AG04450 (cell line): ENCODE results near the gene HMCES. TPM values are rescaled to one million over a fixed set of nuclear protein-coding genes. Genes with fewer than 3 reads are reported as not detected.

Experiments used
- CTCF ChIA-PET: fragments of 300-600, 350-600 bp; formaldehyde crosslinking; extraction: SDS; loops from one replicate; lab custom pipeline; 2022; ENCODE audit warnings: antibody characterized with exemption, inconsistent platforms; lab: Charles Lee
- POLR2A ChIA-PET: fragments of 350-600 bp; formaldehyde crosslinking; extraction: SDS; loops from one replicate; lab custom pipeline; 2021; ENCODE audit warnings: antibody characterized with exemption, inconsistent platforms; lab: Yijun Ruan, JAX
- DNase-seq: peaks from one replicate; pipeline ENCODE4 v3.0.0-alpha.2; 2011; ENCODE audit warnings: low read depth, low spot score
- H3K27ac ChIP-seq: one replicate; pipeline ENCODE4 v1.5.1; 2012; ENCODE audit warnings: low read depth, low read length, control low read depth
- H3K27me3 ChIP-seq: one replicate; pipeline ENCODE4 v1.6.0; 2012; ENCODE audit warnings: low read length; ENCODE audit not compliant: control insufficient read depth, insufficient read depth
- H3K4me3 ChIP-seq: 2 replicates; pipeline ENCODE4 v1.5.1; 2011; ENCODE audit warnings: mild to moderate bottlenecking, low read depth, low read length, control low read depth
- H3K9me3 ChIP-seq: 2 replicates; pipeline ENCODE4 v1.5.1; 2012; ENCODE audit warnings: low read length; ENCODE audit not compliant: control insufficient read depth, insufficient read depth
- polyA plus RNA-seq: library from polyadenylated mRNA; depleted of rRNA; stranded (reverse); fragments of >200 nt; gene quantifications from 2 replicates; pipeline ENCODE4 v1.2.3, GENCODE V29; 2011
- TF ChIP-seq, protein P1 (sequence below): IDR thresholded peaks from 2 replicates; pipeline ENCODE4 v1.5.1; 2011; ENCODE audit warnings: low read depth, low read length, control low read depth, inconsistent platforms

HMCES gene
- polyA plus RNA-seq, 1 experiment, result 19.9 TPM

GRCh38 chr3:129286081-129286480 is 7.4 kb downstream of the HMCES start:
- H3K27me3 ChIP-seq, result no peaks in the 10 kb centered on the region
- H3K9me3 ChIP-seq, result no peaks in the 10 kb centered on the region
- ChIA-PET POLR2A (no interaction called here), CTCF (no interaction called here)
- no peak overlapping the region for H3K27ac ChIP-seq
- H3K4me3 ChIP-seq, result no peak overlapping the region
- DNase-seq, result no peak
- TF ChIP-seq, protein P1, sequence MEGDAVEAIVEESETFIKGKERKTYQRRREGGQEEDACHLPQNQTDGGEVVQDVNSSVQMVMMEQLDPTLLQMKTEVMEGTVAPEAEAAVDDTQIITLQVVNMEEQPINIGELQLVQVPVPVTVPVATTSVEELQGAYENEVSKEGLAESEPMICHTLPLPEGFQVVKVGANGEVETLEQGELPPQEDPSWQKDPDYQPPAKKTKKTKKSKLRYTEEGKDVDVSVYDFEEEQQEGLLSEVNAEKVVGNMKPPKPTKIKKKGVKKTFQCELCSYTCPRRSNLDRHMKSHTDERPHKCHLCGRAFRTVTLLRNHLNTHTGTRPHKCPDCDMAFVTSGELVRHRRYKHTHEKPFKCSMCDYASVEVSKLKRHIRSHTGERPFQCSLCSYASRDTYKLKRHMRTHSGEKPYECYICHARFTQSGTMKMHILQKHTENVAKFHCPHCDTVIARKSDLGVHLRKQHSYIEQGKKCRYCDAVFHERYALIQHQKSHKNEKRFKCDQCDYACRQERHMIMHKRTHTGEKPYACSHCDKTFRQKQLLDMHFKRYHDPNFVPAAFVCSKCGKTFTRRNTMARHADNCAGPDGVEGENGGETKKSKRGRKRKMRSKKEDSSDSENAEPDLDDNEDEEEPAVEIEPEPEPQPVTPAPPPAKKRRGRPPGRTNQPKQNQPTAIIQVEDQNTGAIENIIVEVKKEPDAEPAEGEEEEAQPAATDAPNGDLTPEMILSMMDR, result no peak

DNA sequence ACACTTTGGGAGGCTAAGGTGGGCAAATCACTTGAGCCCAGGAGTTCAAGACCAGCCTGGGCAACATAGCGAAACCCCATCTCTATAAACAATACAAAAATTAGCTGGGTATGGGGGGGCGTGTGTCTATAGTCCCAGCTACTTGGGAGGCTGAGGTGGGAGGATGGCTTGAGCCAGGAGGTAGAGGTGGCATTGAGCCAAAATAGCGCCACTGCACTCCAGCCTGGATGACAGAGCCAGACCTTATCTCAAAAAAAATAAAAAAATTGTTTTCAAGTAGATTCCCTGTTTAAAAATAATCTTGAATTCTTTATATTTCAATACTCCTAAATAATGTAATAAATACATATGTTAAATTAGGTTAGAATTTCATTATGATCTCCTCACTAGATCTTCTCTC is 9.8 kb downstream of the HMCES start:
- H3K27ac ChIP-seq, result no peak overlapping the region
- no peak for DNase-seq
- H3K9me3 ChIP-seq, result no peaks in the 10 kb centered on the region
- no peaks in the 10 kb centered on the region for H3K27me3 ChIP-seq
- ChIA-PET CTCF (interaction anchor here (1.0 to 1.4 kb wide), 2 partner anchors 28 to 235 kb away, joined by 3 read pairs; a partner anchor contains a TSS), POLR2A (interaction anchor here (0.9 to 1.6 kb wide), 2 partner anchors 9 to 28 kb away, joined by 4 read pairs; a partner anchor contains a TSS)
- H3K4me3 ChIP-seq, result no peak overlapping the region
- TF ChIP-seq, protein P1, result no peak

DNA sequence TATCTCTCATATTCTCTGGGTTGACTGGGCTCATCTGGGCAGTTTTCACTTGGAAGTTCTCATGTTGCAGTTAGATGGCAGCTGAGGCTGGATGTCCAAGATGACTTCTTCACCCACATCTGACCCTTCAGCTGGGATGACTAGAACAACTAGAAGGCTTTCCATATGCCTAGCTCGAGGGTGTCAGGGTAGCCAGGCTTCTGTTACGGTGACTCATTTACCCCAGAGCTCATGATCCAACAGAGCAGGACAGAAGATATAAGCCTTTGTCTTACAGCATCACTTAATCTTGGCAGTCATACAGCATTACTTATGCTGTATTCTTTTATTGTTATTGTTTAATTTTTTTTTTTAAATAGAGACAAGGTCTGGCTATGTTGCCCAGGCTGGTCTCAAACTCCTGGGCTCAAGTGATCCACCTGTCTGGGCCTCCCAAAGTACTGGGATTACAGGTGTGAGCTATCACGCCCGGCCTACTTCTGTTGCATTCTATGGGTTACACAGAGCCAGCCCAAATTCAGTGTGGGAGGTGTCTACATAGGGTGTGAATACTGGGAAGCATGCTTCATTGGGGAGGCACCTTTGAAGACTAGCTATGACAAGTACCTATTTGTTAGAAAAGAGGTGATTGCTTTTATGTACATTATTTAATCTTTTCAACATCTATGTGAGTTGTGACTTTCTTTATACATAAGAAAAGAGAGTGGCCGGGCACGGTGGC is 10.7 kb downstream of the HMCES start:
- POLR2A ChIA-PET, result interaction anchor here (0.9 to 1.6 kb wide), 2 partner anchors 10 to 27 kb away, joined by 4 read pairs; a partner anchor contains a TSS
- no peak overlapping the region for H3K27ac ChIP-seq
- no peak for DNase-seq
- no peaks in the 10 kb centered on the region for H3K9me3 ChIP-seq
- TF ChIP-seq, protein P1, result no peak
- CTCF ChIA-PET, result interaction anchor here (1.0 to 1.4 kb wide), 2 partner anchors 27 to 236 kb away, joined by 3 read pairs; a partner anchor contains a TSS
- H3K4me3 ChIP-seq, result no peak overlapping the region
- H3K27me3 ChIP-seq, result no peaks in the 10 kb centered on the region

- Histone ChIP-seq H3K4me3 (no peak overlapping the region), H3K27ac (no peak overlapping the region), H3K27me3 (no peaks in the 10 kb centered on the region), H3K9me3 (no peaks in the 10 kb centered on the region)
- ChIA-PET POLR2A (interaction anchor here (0.5 to 0.6 kb wide), 2 partner anchors 8 to 9 kb away, joined by 4 to 5 read pairs; no protein-coding TSS in a partner anchor), CTCF (no interaction called here)
- TF ChIP-seq, protein P1, result no peak
- no peak for DNase-seq
These were observed 12.7 kb downstream of the HMCES start for GRCh38 chr3:129291236-129291886.

GRCh38 chr3:129295286-129295685 is 16.6 kb downstream of the HMCES start:
- DNase-seq, result no peak
- ChIA-PET CTCF (no interaction called here), POLR2A (interaction anchor here (0.7 kb wide), 1 partner anchor 45 kb away, joined by 5 read pairs; no protein-coding TSS in a partner anchor)
- no peak overlapping the region for H3K4me3 ChIP-seq
- TF ChIP-seq, protein P1, result no peak
- H3K27me3 ChIP-seq, result no peaks in the 10 kb centered on the region
- H3K27ac ChIP-seq, result no peak overlapping the region
- H3K9me3 ChIP-seq, result no peaks in the 10 kb centered on the region
